Superior temporal gyrus (tissue), 1 donor: ENCODE results near the gene MAML2.

Source experiments
- DNase-seq: peaks from one replicate; pipeline ENCODE4 v3.0.0-alpha.2; 2016; ENCODE audit errors: extremely low spot score

MAML2 gene

GRCh38 chr11:95964281-95964680 lies 378.7 kb downstream of the MAML2 start:
- no peak for DNase-seq

- DNase-seq: no peak
Measured at GRCh38 chr11:95961758-95962157, 381.2 kb downstream of the MAML2 start.

- DNase-seq: no peak
Measured at GRCh38 chr11:95950905-95951304, 392.1 kb downstream of the MAML2 start.

DNA sequence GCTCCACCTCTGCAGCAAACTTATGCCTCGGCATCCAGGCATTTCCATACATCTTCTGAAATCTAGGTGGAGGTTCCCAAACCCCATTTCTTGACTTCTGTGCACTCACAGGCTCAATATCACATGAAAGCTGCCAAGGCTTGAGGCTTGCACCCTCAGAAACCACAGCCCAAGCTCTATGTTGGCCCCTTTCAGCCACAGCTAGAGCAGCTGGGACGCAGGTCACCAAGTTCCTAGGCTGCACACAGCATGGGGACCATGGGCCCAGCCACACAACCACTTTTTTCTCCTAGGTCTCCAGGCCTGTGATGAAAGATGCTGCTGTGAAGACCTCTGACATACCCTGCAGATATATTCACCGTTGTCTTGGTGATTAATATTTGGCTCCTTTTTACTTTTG lies 394.4 kb downstream of the MAML2 start:
- DNase-seq: no peak

GRCh38 chr11:95944623-95945022 lies 398.4 kb downstream of the MAML2 start:
- no peak for DNase-seq

- no peak for DNase-seq
Measured at GRCh38 chr11:95943546-95943945, 399.4 kb downstream of the MAML2 start.

DNA sequence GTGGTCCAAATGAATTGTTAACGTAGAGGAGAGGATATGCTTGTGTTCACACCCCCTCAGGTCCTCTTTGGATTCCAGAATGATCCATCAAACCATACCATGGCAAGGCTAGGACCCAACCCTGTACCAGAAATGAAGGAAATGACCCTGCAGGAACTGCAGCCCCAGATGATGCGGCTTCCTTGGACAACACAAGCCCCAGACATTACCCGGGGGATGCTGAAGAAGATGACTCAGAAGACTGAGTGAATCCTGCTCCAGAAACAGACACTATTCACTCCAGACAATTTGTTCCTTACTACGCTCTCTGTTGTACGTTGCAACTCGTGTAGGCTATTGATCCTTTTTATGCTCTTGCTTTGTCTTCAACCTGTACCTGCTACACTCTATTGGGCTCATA lies 403.9 kb downstream of the MAML2 start:
- DNase-seq: no peak

- no peak for DNase-seq
Measured at GRCh38 chr11:95937358-95937757, 405.6 kb downstream of the MAML2 start.

GRCh38 chr11:95933594-95933993 lies 409.4 kb downstream of the MAML2 start:
- DNase-seq: no peak

GRCh38 chr11:95931916-95932315 lies 411.1 kb downstream of the MAML2 start:
- no peak for DNase-seq

DNA sequence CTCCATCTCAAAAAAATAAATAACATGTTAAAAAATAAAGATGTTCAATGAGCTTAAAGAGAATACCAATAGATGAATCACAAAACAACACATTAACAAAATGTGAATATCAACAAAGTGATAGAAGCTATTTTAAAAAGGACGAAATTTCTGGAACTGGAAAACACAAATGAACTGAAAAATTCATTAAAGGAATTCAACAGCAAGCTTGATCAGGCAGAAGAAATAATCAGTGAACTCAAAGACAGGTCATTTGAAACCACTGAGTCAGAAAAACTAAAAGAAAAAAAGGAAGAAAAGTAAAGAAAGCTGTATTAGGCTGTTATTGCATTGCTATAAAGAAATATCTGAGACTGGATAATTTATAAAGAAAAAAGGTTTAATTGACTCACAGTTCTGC lies 412.0 kb downstream of the MAML2 start:
- no peak for DNase-seq

- DNase-seq: no peak
Measured at GRCh38 chr11:95926726-95927125, 416.3 kb downstream of the MAML2 start.
